GM21825 (cell line): ENCODE results near the gene TMEFF1.
A peak's percentile ranks its signal among the peaks of the same experiment; 100 is the strongest.

Source experiments
- ATAC-seq: cut with Tn5 transposase; IDR thresholded peaks from one replicate; pipeline ENCODE4 v1.9.1; 2021; ENCODE audit warnings: mild to moderate bottlenecking, moderate library complexity; ENCODE audit not compliant: unreplicated experiment

Gene TMEFF1

GRCh38 chr9:100598641-100599145 lies 125.7 kb downstream of the TMEFF1 start:
- peak; percentile 74 for ATAC-seq

DNA sequence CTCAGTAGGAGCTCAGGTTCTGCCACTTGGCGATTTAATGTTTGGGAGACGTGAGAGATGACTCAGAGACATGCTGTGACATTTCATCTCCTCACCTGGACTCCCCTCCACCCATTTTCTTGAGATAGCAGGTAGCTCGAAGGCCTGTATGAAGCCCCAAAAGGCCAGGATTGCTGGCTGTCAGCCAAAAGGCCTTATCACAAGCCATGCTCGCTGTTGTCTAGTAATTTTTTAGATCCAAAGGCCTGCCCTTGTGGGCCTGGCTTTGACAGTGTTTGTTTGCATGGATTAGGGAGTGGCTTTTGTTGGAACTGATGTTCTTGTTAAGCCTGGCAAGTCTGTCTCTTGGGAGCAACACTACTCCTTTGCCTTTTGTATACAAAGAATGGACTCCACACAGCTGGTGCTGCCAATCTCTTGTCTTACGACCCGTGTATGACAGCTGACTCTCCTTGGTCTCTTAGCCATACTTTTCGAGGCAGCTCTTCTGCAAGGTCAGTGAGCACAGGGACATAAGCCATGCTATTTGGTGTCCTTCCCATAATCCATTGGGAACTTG lies 127.7 kb downstream of the TMEFF1 start:
- no peak for ATAC-seq

GRCh38 chr9:100601216-100601615 lies 128.3 kb downstream of the TMEFF1 start:
- ATAC-seq = peak; percentile 53

- no peak for ATAC-seq
Measured at GRCh38 chr9:100602342-100602801, 129.4 kb downstream of the TMEFF1 start.

GRCh38 chr9:100605405-100605804 lies 132.5 kb downstream of the TMEFF1 start:
- no peak for ATAC-seq

- no peak for ATAC-seq
Measured at GRCh38 chr9:100619194-100619593, 146.2 kb downstream of the TMEFF1 start.

DNA sequence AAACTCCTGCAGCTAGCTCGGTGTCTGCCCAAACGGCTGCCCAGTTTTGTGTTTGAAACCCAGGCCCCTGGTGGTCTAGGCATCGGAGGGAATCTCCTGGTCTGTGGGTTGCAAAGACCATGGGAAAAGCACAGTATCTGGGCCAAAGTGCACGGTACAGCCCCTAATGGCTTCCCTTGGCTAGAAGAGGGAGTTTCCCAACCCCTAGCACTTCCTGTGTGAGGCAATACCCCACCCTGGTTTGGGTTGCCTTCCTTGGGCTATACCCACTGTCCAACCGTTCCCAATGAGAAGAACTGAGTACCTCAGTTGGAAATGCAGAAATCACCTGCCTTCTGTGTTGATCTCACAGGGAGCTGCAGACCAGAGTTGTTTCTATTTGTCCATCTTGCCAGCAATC lies 146.7 kb downstream of the TMEFF1 start:
- ATAC-seq = no peak

DNA sequence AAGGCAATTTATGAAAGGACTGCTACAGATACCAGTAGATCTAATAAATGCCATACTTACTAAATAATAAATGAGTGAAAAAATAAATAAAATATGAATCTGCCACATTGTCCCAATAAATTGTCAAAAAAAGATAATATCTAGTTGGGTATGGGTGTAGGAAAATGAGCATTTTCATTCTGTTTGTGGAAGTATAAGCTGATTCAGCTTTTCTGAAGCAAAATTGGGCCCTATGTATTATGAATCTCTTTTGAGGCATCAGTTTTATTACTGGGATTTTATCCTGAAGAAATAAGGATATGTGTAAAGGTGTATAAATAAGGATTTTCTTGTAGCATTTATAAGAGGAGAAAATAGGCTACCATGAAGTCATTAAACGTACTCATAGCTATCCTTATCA lies 151.0 kb downstream of the TMEFF1 start:
- no peak for ATAC-seq

DNA sequence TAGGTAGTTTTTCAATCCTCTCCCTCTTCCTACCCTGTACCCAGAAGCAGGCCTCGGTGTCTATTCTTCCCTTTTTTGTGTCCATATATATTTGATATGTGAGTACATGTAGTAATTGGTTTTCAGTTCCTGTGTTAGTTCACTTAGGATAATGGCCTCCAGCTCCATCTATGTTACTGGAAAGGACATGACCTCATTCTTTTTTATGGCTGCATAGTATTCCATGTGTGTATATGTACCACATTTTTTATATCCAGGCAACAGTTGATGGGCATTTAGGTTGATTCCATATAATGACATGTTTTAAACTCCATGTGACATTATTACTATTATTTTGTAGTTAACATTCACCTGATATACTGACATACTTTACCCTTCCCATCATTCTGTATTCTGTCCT lies 154.0 kb downstream of the TMEFF1 start:
- no peak for ATAC-seq
